ENCODE data around the gene NUDCD3.

Gene NUDCD3

GRCh38 chr7:44338600-44338999 lies 151.9 kb downstream of the NUDCD3 start:
- Histone ChIP-seq H3K9me3 (ENCODE audit: control insufficient read depth in 2 of 2, low read length in 2 of 2) (no peaks in the 10 kb centered on the region), H3K4me3 (ENCODE audit: low read length in 2 of 2) (no peak overlapping the region), H3K9ac (ENCODE audit: low read depth in 1 of 2, low read length in 2 of 2) (no peak overlapping the region), H3K27me3 (ENCODE audit: control insufficient read depth in 2 of 2, insufficient read depth in 2 of 2, low read length in 2 of 2) (no peaks in the 10 kb centered on the region), H3K36me3 (ENCODE audit: control insufficient read depth in 2 of 2, insufficient read depth in 2 of 2, low read length in 2 of 2) (no peaks in the 10 kb centered on the region), H3K27ac (ENCODE audit: low read depth in 2 of 2, low read length in 2 of 2) (no peak overlapping the region), H3K4me1 (ENCODE audit: control insufficient read depth in 2 of 2, insufficient read depth in 2 of 2, low read length in 2 of 2) (no peaks in the 10 kb centered on the region)

DNA sequence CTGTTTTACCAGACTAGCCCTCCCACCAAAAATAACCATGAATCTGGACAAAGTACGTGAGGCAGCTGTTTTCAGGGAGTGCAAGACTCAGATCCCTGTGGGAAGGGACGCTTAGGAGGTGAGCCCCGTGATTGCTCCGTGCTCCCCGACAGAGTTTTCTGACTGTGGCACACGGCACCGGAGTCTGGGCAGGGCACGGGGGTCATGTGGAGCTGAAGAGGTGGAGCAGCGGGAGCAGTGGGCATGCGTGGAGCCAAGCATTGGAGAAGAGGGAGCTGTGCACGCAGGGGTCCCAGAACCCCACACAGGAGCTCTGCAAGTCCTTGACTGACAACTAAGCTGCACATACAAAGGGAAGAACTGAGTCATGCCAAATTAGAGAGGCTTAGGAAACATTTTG lies 154.0 kb downstream of the NUDCD3 start:
- Histone ChIP-seq H3K4me3 (ENCODE audit: low read length in 2 of 2) (no peak overlapping the region), H3K27me3 (ENCODE audit: control insufficient read depth in 2 of 2, insufficient read depth in 2 of 2, low read length in 2 of 2) (no peaks in the 10 kb centered on the region), H3K36me3 (ENCODE audit: control insufficient read depth in 2 of 2, insufficient read depth in 2 of 2, low read length in 2 of 2) (no peaks in the 10 kb centered on the region), H3K27ac (ENCODE audit: low read depth in 2 of 2, low read length in 2 of 2) (no peak overlapping the region), H3K4me1 (ENCODE audit: control insufficient read depth in 2 of 2, insufficient read depth in 2 of 2, low read length in 2 of 2) (no peaks in the 10 kb centered on the region), H3K9me3 (ENCODE audit: control insufficient read depth in 2 of 2, low read length in 2 of 2) (no peaks in the 10 kb centered on the region), H3K9ac (ENCODE audit: low read depth in 1 of 2, low read length in 2 of 2) (no peak overlapping the region)

- H3K27ac ChIP-seq (ENCODE audit: low read depth in 2 of 2, low read length in 2 of 2), result no peak overlapping the region
- no peaks in the 10 kb centered on the region for H3K9me3 ChIP-seq (ENCODE audit: control insufficient read depth in 2 of 2, low read length in 2 of 2)
- no peaks in the 10 kb centered on the region for H3K36me3 ChIP-seq (ENCODE audit: control insufficient read depth in 2 of 2, insufficient read depth in 2 of 2, low read length in 2 of 2)
- H3K4me3 ChIP-seq (ENCODE audit: low read length in 2 of 2), result no peak overlapping the region
- H3K9ac ChIP-seq (ENCODE audit: low read depth in 1 of 2, low read length in 2 of 2), result no peak overlapping the region
- no peaks in the 10 kb centered on the region for H3K27me3 ChIP-seq (ENCODE audit: control insufficient read depth in 2 of 2, insufficient read depth in 2 of 2, low read length in 2 of 2)
- H3K4me1 ChIP-seq (ENCODE audit: control insufficient read depth in 2 of 2, insufficient read depth in 2 of 2, low read length in 2 of 2), result no peaks in the 10 kb centered on the region
Observed at GRCh38 chr7:44335184-44335583, 155.3 kb downstream of the NUDCD3 start.

DNA sequence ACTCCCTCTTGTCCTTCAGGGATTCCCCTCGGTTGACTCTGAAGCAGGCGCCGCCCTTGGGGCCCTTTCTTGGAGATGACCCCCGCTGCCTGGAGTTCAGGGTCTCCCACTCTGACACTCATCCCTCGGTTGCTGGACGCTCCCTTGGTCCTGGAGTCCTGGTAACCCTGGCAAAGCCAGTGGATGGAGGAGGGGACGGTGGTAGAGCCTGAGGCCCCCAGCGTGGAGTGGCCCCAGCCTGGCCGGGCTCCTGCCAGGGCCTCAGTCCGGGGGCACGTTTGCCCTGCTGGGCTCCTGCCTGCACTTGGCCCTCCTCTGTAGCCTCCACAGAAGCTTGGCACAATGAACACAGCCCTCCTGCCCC lies 155.7 kb downstream of the NUDCD3 start:
- Histone ChIP-seq H3K9me3 (ENCODE audit: control insufficient read depth in 2 of 2, low read length in 2 of 2) (no peaks in the 10 kb centered on the region), H3K4me1 (ENCODE audit: control insufficient read depth in 2 of 2, insufficient read depth in 2 of 2, low read length in 2 of 2) (no peaks in the 10 kb centered on the region), H3K9ac (ENCODE audit: low read depth in 1 of 2, low read length in 2 of 2) (no peak overlapping the region), H3K36me3 (ENCODE audit: control insufficient read depth in 2 of 2, insufficient read depth in 2 of 2, low read length in 2 of 2) (no peaks in the 10 kb centered on the region), H3K27ac (ENCODE audit: low read depth in 2 of 2, low read length in 2 of 2) (no peak overlapping the region), H3K27me3 (ENCODE audit: control insufficient read depth in 2 of 2, insufficient read depth in 2 of 2, low read length in 2 of 2) (no peaks in the 10 kb centered on the region), H3K4me3 (ENCODE audit: low read length in 2 of 2) (no peak overlapping the region)

DNA sequence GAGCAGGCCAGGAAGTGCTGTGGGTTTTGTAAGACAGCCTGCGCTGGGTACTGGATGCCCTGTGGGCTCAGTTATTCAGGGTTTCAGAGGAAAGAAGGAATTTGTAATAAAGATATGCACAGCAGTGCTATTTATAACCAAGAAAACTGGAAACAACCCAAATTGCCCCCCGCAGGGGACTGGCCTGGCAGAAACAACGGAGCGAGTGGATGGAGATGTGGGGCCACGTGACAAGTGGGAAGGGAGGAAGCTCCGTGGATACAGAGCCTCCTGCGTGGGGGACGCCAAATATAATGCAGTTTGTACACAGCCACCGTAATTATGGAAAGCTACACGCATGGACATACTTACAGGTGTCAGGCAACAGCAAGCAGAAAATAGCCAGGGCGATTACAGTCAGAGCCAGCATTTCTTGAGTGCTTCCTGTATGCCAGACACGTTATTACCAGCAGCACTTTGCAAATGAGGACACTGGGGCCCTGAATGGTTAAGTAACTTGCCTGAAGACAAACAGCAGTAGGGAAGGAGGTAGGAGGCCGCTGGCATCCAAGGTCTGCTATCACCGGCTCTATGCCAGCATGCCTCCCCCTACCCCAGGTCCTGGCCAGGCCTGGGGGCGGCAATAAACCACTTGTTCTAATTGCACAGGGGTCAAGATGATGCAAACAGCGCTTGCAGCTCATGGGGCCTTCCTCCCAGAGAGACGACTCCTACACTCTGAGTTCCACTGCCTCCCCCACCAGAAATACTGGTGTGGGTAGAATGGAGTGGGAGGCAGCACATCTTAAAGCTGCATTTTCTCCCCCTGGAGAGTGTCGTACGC lies 156.3 kb downstream of the NUDCD3 start:
- Histone ChIP-seq H3K27me3 (ENCODE audit: control insufficient read depth in 2 of 2, insufficient read depth in 2 of 2, low read length in 2 of 2) (no peaks in the 10 kb centered on the region), H3K9ac (ENCODE audit: low read depth in 1 of 2, low read length in 2 of 2) (no peak overlapping the region), H3K9me3 (ENCODE audit: control insufficient read depth in 2 of 2, low read length in 2 of 2) (no peaks in the 10 kb centered on the region), H3K4me1 (ENCODE audit: control insufficient read depth in 2 of 2, insufficient read depth in 2 of 2, low read length in 2 of 2) (no peaks in the 10 kb centered on the region), H3K36me3 (ENCODE audit: control insufficient read depth in 2 of 2, insufficient read depth in 2 of 2, low read length in 2 of 2) (no peaks in the 10 kb centered on the region), H3K4me3 (ENCODE audit: low read length in 2 of 2) (no peak overlapping the region), H3K27ac (ENCODE audit: low read depth in 2 of 2, low read length in 2 of 2) (no peak overlapping the region)

DNA sequence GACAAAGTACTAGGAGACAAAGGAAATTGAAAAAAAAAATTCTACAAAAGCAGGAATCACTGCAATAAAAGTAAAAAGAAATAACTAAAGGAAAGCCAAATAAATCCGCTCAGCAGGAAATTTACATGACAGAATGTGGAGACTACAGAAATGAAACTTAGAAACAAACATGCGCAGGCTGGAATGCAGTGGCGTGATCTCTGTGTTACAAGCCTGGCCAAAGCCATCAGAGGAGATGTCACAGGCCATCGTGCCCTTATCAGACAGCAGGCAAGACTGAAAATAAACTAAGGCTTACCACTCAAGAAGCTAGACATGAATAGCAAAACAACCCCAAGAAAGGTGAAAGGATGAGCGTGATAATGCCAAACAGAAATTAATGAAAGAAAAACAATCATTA lies 158.8 kb downstream of the NUDCD3 start:
- Histone ChIP-seq H3K9me3 (ENCODE audit: control insufficient read depth in 2 of 2, low read length in 2 of 2) (no peaks in the 10 kb centered on the region), H3K36me3 (ENCODE audit: control insufficient read depth in 2 of 2, insufficient read depth in 2 of 2, low read length in 2 of 2) (no peaks in the 10 kb centered on the region), H3K4me1 (ENCODE audit: control insufficient read depth in 2 of 2, insufficient read depth in 2 of 2, low read length in 2 of 2) (no peaks in the 10 kb centered on the region), H3K4me3 (ENCODE audit: low read length in 2 of 2) (no peak overlapping the region), H3K27me3 (ENCODE audit: control insufficient read depth in 2 of 2, insufficient read depth in 2 of 2, low read length in 2 of 2) (peaks cover 2 to 10% of the 10 kb centered on the region in 2 donors), H3K27ac (ENCODE audit: low read depth in 2 of 2, low read length in 2 of 2) (no peak overlapping the region), H3K9ac (ENCODE audit: low read depth in 1 of 2, low read length in 2 of 2) (no peak overlapping the region)

DNA sequence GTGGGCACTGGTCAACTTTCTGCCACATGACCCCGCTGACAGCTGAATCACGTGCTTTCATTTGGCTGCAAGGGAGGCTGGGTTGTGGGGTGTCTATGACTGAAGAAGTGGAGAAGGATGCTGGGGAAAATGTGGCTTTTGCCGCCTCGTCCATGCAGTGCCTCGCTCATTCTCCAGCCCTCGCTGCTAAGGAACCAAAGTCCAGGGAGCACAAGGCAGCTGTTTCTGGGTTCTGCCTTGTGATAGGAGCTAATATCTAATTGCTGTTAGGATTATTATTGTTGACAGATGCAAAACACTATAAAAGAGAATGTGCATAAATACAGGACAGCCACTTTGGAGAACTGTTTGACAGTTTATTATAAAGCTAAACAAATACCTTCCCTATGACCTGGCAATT lies 160.1 kb downstream of the NUDCD3 start:
- H3K4me3 ChIP-seq (ENCODE audit: low read length in 2 of 2), result no peak overlapping the region
- no peaks in the 10 kb centered on the region for H3K9me3 ChIP-seq (ENCODE audit: control insufficient read depth in 2 of 2, low read length in 2 of 2)
- no peaks in the 10 kb centered on the region for H3K36me3 ChIP-seq (ENCODE audit: control insufficient read depth in 2 of 2, insufficient read depth in 2 of 2, low read length in 2 of 2)
- H3K4me1 ChIP-seq (ENCODE audit: control insufficient read depth in 2 of 2, insufficient read depth in 2 of 2, low read length in 2 of 2), result no peaks in the 10 kb centered on the region
- no peak overlapping the region for H3K9ac ChIP-seq (ENCODE audit: low read depth in 1 of 2, low read length in 2 of 2)
- H3K27ac ChIP-seq (ENCODE audit: low read depth in 2 of 2, low read length in 2 of 2), result no peak overlapping the region
- peaks cover 7 to 18% of the 10 kb centered on the region in 2 donors for H3K27me3 ChIP-seq (ENCODE audit: control insufficient read depth in 2 of 2, insufficient read depth in 2 of 2, low read length in 2 of 2)

DNA sequence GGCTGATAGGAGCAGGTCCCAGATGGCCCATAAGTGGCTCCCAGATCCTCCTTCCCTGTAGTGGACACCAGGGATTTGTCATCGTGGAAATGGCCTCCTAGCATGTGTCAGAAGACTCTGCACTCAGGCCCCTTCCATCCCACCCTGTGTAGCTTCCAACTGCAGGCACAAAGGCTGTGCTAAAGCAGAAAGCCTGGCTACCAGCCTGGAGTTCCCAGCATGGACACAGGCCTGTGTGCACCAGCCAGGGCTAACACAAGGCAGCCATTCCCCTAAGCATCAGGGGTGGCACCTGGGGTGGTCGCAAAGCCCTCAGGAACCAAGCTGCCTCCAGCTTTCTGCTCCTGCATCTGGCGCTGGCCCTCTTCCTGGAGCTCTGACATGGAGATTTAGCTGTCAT lies 160.6 kb downstream of the NUDCD3 start:
- Histone ChIP-seq H3K36me3 (ENCODE audit: control insufficient read depth in 2 of 2, insufficient read depth in 2 of 2, low read length in 2 of 2) (no peaks in the 10 kb centered on the region), H3K27me3 (ENCODE audit: control insufficient read depth in 2 of 2, insufficient read depth in 2 of 2, low read length in 2 of 2) (peaks cover 7 to 18% of the 10 kb centered on the region in 2 donors), H3K9me3 (ENCODE audit: control insufficient read depth in 2 of 2, low read length in 2 of 2) (no peaks in the 10 kb centered on the region), H3K27ac (ENCODE audit: low read depth in 2 of 2, low read length in 2 of 2) (no peak overlapping the region), H3K4me3 (ENCODE audit: low read length in 2 of 2) (no peak overlapping the region), H3K9ac (ENCODE audit: low read depth in 1 of 2, low read length in 2 of 2) (no peak overlapping the region), H3K4me1 (ENCODE audit: control insufficient read depth in 2 of 2, insufficient read depth in 2 of 2, low read length in 2 of 2) (no peaks in the 10 kb centered on the region)

Measured in mucosa of rectum (tissue), 2 donors.